Measurements from ENCODE around the gene RUVBL1. TPM values are rescaled to one million over a fixed set of nuclear protein-coding genes. Genes with fewer than 3 reads are reported as not detected.

The RUVBL1 gene
- total RNA-seq, 1 donor from 2014 or later, result 33.1 TPM

GRCh38 chr3:128094295-128095151 lies 29.1 kb downstream of the RUVBL1 start:
- H3K9me3 Mint-ChIP-seq (ENCODE audit: unreplicated experiment), result peaks cover 1% of the 10 kb centered on the region
- H3K4me3 Mint-ChIP-seq (ENCODE audit: unreplicated experiment), result no peak overlapping the region
- no peak for TF ChIP-seq CTCF (IDR thresholded peaks at IDR 0.05; ENCODE audit: partially characterized antibody, unreplicated experiment)
- H3K27me3 Mint-ChIP-seq (ENCODE audit: unreplicated experiment), result peaks cover 10% of the 10 kb centered on the region
- no peak for DNase-seq
- peaks cover 7% of the 10 kb centered on the region for H3K4me1 Mint-ChIP-seq (ENCODE audit: low read depth, unreplicated experiment)
- H3K27ac Mint-ChIP-seq (ENCODE audit: unreplicated experiment), result no peak overlapping the region
- peaks cover 5% of the 10 kb centered on the region for H3K36me3 Mint-ChIP-seq (ENCODE audit: unreplicated experiment)

GRCh38 chr3:128091586-128091985 lies 32.0 kb downstream of the RUVBL1 start:
- Mint-ChIP-seq H3K9me3 (ENCODE audit: unreplicated experiment) (peaks cover 3% of the 10 kb centered on the region), H3K27me3 (ENCODE audit: unreplicated experiment) (peaks cover 2% of the 10 kb centered on the region), H3K27ac (ENCODE audit: unreplicated experiment) (no peak overlapping the region), H3K4me1 (ENCODE audit: low read depth, unreplicated experiment) (peaks cover 7% of the 10 kb centered on the region), H3K4me3 (ENCODE audit: unreplicated experiment) (no peak overlapping the region), H3K36me3 (ENCODE audit: unreplicated experiment) (no peaks in the 10 kb centered on the region)
- no peak for TF ChIP-seq CTCF (IDR thresholded peaks at IDR 0.05; ENCODE audit: partially characterized antibody, unreplicated experiment)
- DNase-seq, result no peak

GRCh38 chr3:128089135-128089534 lies 34.5 kb downstream of the RUVBL1 start:
- Mint-ChIP-seq H3K4me3 (ENCODE audit: unreplicated experiment) (no peak overlapping the region), H3K27me3 (ENCODE audit: unreplicated experiment) (peaks cover 4% of the 10 kb centered on the region), H3K27ac (ENCODE audit: unreplicated experiment) (no peak overlapping the region), H3K4me1 (ENCODE audit: low read depth, unreplicated experiment) (peaks cover 2% of the 10 kb centered on the region), H3K9me3 (ENCODE audit: unreplicated experiment) (peaks cover 5% of the 10 kb centered on the region), H3K36me3 (ENCODE audit: unreplicated experiment) (no peaks in the 10 kb centered on the region)
- no peak for TF ChIP-seq CTCF (IDR thresholded peaks at IDR 0.05; ENCODE audit: partially characterized antibody, unreplicated experiment)
- no peak for DNase-seq

GRCh38 chr3:128084675-128085021 lies 39.0 kb downstream of the RUVBL1 start:
- DNase-seq, result no peak
- Mint-ChIP-seq H3K9me3 (ENCODE audit: unreplicated experiment) (peaks cover 6% of the 10 kb centered on the region), H3K27me3 (ENCODE audit: unreplicated experiment) (peaks cover 3% of the 10 kb centered on the region), H3K36me3 (ENCODE audit: unreplicated experiment) (no peaks in the 10 kb centered on the region), H3K4me1 (ENCODE audit: low read depth, unreplicated experiment) (peaks cover 2% of the 10 kb centered on the region), H3K27ac (ENCODE audit: unreplicated experiment) (peak overlapping the region; percentile 5), H3K4me3 (ENCODE audit: unreplicated experiment) (no peak overlapping the region)
- no peak for TF ChIP-seq CTCF (IDR thresholded peaks at IDR 0.05; ENCODE audit: partially characterized antibody, unreplicated experiment)

- Mint-ChIP-seq H3K4me1 (ENCODE audit: low read depth, unreplicated experiment) (peaks cover 2% of the 10 kb centered on the region), H3K4me3 (ENCODE audit: unreplicated experiment) (peak overlapping the region; percentile 12), H3K27me3 (ENCODE audit: unreplicated experiment) (peaks cover 3% of the 10 kb centered on the region), H3K27ac (ENCODE audit: unreplicated experiment) (peak overlapping the region; percentile 5), H3K36me3 (ENCODE audit: unreplicated experiment) (no peaks in the 10 kb centered on the region), H3K9me3 (ENCODE audit: unreplicated experiment) (peaks cover 6% of the 10 kb centered on the region)
- no peak for DNase-seq
- no peak for TF ChIP-seq CTCF (IDR thresholded peaks at IDR 0.05; ENCODE audit: partially characterized antibody, unreplicated experiment)
Measured at GRCh38 chr3:128083980-128084674, 39.5 kb downstream of the RUVBL1 start.
